Measurements from ENCODE around the gene KIF3B. TPM values are rescaled to one million over a fixed set of nuclear protein-coding genes. Genes with fewer than 3 reads are reported as not detected.

The KIF3B gene
- total and polyA plus RNA-seq, 10 of the 15 experiments (the other 5 are each of a cell fraction or from before 2014, with no cell fraction given), result 7.4 to 37.3 (median 25.9) TPM

DNA sequence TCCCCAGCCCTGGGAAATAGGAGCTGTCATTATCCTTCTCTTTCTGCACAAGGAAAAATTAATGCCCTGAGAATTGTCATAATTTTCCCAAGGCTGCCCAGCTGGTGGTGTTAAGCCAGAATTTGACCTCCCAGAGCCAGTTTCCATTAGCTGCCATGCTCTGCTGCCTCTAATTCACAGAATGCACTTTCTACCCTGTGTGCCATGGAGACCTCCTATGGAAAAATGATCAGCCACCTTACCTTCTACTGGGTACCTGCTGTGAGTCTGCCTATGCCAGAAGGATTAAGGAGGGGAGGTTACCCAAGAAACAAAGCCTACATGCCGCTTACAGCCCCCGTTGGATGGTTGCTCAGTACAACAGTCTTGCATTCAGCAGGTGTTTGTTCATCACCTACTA lies 40.6 kb upstream of the KIF3B start (continued):
- no peak for TF ChIP-seq HSF1 (IDR thresholded peaks at IDR 0.05; ENCODE audit: low read depth, low read length)
- no peak for TF ChIP-seq CEBPB (IDR thresholded peaks at IDR 0.05; ENCODE audit: borderline replicate concordance in 1 of 2, low read depth in 2 of 2, low read length in 2 of 2)
- TF ChIP-seq BCL3 (IDR thresholded peaks at IDR 0.05; ENCODE audit: borderline replicate concordance, insufficient read depth, low read depth, low read length, poor library complexity, severe bottlenecking), result no peak
- no peak for TF ChIP-seq SKIL (IDR thresholded peaks at IDR 0.05; ENCODE audit: low read depth, poor library complexity, severe bottlenecking)
- TF ChIP-seq SIX5 (IDR thresholded peaks at IDR 0.05; ENCODE audit: low read depth, low read length, severe bottlenecking), result no peak
- TF ChIP-seq ZNF384 (IDR thresholded peaks at IDR 0.05; ENCODE audit: borderline replicate concordance, low read depth, low read length), result no peak
- no peak for TF ChIP-seq POLR2AphosphoS2 (IDR thresholded peaks at IDR 0.05; ENCODE audit: low read depth, low read length)
- no peak for TF ChIP-seq IRF5 (IDR thresholded peaks at IDR 0.05; ENCODE audit: borderline replicate concordance)
